ENCODE data around the gene TNIP3. TPM values are rescaled to one million over a fixed set of nuclear protein-coding genes. Genes with fewer than 3 reads are reported as not detected.
A peak's percentile ranks its signal among the peaks of the same experiment; 100 is the strongest.

TNIP3 gene
- total RNA-seq, 2 donors from 2014 or later = 0.11 TPM; not detected in 1

- WGBS, 2 experiments (ENCODE audit: insufficient coverage in 1 of 2, insufficient read length in 1 of 2) = 87 to 92% methylated on average over 7 to 10 of the region's 10 CpGs
These were observed 35.8 kb upstream of the TNIP3 start for GRCh38 chr4:121199742-121200561.

DNA sequence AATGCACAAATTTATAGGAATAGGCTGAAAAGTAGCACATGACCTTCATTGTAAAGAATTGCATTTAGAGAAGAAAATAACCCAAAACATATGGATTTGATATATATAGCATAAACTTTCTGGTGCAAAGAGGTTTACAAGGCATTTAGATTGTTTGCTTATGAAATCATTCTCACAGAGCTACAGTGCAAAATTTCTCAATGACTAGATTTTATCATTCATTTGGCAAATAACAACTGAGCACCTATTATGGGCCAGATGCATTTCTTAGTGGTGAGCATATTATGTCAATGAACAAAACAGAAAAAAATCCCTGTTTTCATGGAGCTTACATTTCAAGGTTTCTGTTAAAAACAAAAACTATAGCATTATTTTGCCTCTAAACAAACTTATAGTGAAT, 34.1 kb upstream of the TNIP3 start:
- Mint-ChIP-seq H3K27me3 (ENCODE audit: insufficient read depth) (peaks cover 4% of the 10 kb centered on the region), H3K4me1 (peaks cover 12% of the 10 kb centered on the region), H3K36me3 (ENCODE audit: low read depth) (no peaks in the 10 kb centered on the region), H3K27ac (no peak overlapping the region), H3K9me3 (no peaks in the 10 kb centered on the region), H3K4me3 (no peak overlapping the region)
- Histone ChIP-seq H3K27ac (ENCODE audit: low read depth, low read length) (no peak overlapping the region), H3K9me3 (ENCODE audit: control insufficient read depth, low read length) (no peaks in the 10 kb centered on the region), H3K4me3 (ENCODE audit: low read length) (no peak overlapping the region), H3K9ac (ENCODE audit: extremely low read depth, low read length, poor library complexity, severe bottlenecking) (no peak overlapping the region), H3K27me3 (ENCODE audit: control insufficient read depth, insufficient read depth, low read length, poor library complexity, severe bottlenecking) (no peaks in the 10 kb centered on the region), H3K36me3 (ENCODE audit: control insufficient read depth, insufficient read depth, low read length) (no peaks in the 10 kb centered on the region), H3K4me1 (ENCODE audit: control insufficient read depth, insufficient read depth, low read length) (peaks cover 11% of the 10 kb centered on the region)
- DNase-seq = no peak
- no peak for TF ChIP-seq CTCF (conservative IDR thresholded peaks at IDR 0.05)

More at GRCh38 chr4:121199742-121200561, 35.8 kb upstream of the TNIP3 start:
- peaks cover 4% of the 10 kb centered on the region for H3K27me3 Mint-ChIP-seq (ENCODE audit: insufficient read depth)
- Histone ChIP-seq H3K27ac (ENCODE audit: low read depth, low read length) (no peak overlapping the region), H3K9me3 (ENCODE audit: control insufficient read depth, low read length) (no peaks in the 10 kb centered on the region), H3K4me1 (ENCODE audit: control insufficient read depth, insufficient read depth, low read length) (peaks cover 11% of the 10 kb centered on the region), H3K4me3 (ENCODE audit: low read length) (no peak overlapping the region), H3K36me3 (ENCODE audit: control insufficient read depth, insufficient read depth, low read length) (no peaks in the 10 kb centered on the region), H3K27me3 (ENCODE audit: control insufficient read depth, insufficient read depth, low read length, poor library complexity, severe bottlenecking) (no peaks in the 10 kb centered on the region), H3K9ac (ENCODE audit: extremely low read depth, low read length, poor library complexity, severe bottlenecking) (no peak overlapping the region)
- peak; percentile 20 for TF ChIP-seq CTCF (conservative IDR thresholded peaks at IDR 0.05)
- H3K4me1 Mint-ChIP-seq = peaks cover 12% of the 10 kb centered on the region
- no peak for DNase-seq
- no peak overlapping the region for H3K27ac Mint-ChIP-seq
- H3K4me3 Mint-ChIP-seq = no peak overlapping the region
- no peaks in the 10 kb centered on the region for H3K9me3 Mint-ChIP-seq
- no peaks in the 10 kb centered on the region for H3K36me3 Mint-ChIP-seq (ENCODE audit: low read depth)

- no peak for DNase-seq
- Mint-ChIP-seq H3K27ac (no peak overlapping the region), H3K4me3 (no peak overlapping the region), H3K36me3 (ENCODE audit: low read depth) (no peaks in the 10 kb centered on the region), H3K4me1 (peaks cover 12% of the 10 kb centered on the region), H3K27me3 (ENCODE audit: insufficient read depth) (peaks cover 2% of the 10 kb centered on the region), H3K9me3 (no peaks in the 10 kb centered on the region)
- 85 to 90% methylated on average over 1 to 2 of the region's 2 CpGs for WGBS, 2 experiments (ENCODE audit: insufficient coverage in 1 of 2, insufficient read length in 1 of 2)
- H3K27ac ChIP-seq (ENCODE audit: low read depth, low read length) = no peak overlapping the region
- no peak overlapping the region for H3K9ac ChIP-seq (ENCODE audit: extremely low read depth, low read length, poor library complexity, severe bottlenecking)
- H3K9me3 ChIP-seq (ENCODE audit: control insufficient read depth, low read length) = no peaks in the 10 kb centered on the region
- no peak for TF ChIP-seq CTCF (conservative IDR thresholded peaks at IDR 0.05)
- no peaks in the 10 kb centered on the region for H3K27me3 ChIP-seq (ENCODE audit: control insufficient read depth, insufficient read depth, low read length, poor library complexity, severe bottlenecking)
- peaks cover 11% of the 10 kb centered on the region for H3K4me1 ChIP-seq (ENCODE audit: control insufficient read depth, insufficient read depth, low read length)
- no peaks in the 10 kb centered on the region for H3K36me3 ChIP-seq (ENCODE audit: control insufficient read depth, insufficient read depth, low read length)
- no peak overlapping the region for H3K4me3 ChIP-seq (ENCODE audit: low read length)
These were observed 31.5 kb upstream of the TNIP3 start for GRCh38 chr4:121195649-121196048.

Measured in endodermal cell (in vitro differentiated cells).